CD4-positive, alpha-beta T cell treated with Interleukin-6 for 4 hours (primary cell): ENCODE measurements around the gene SMTNL2.
A peak's percentile ranks its signal among the peaks of the same experiment; 100 is the strongest.

Source experiments
- DNase-seq: peaks from one replicate; pipeline ENCODE4 v3.0.0-alpha.2; 2020; ENCODE audit warnings: mixed read lengths

The SMTNL2 gene

GRCh38 chr17:4584101-4584916 is at the start of gene SMTNL2:
SMTNL2 (plus strand) TSS chr17:4584529; CDS start chr17:4584606, 77 bp downstream.
- peak; percentile 22 for DNase-seq

- DNase-seq = no peak
Observed at GRCh38 chr17:4534928-4535666, 49.2 kb upstream of the SMTNL2 start.

- DNase-seq = no peak
Observed at GRCh38 chr17:4535667-4536258, 48.6 kb upstream of the SMTNL2 start.

- DNase-seq = no peak
Observed at GRCh38 chr17:4536259-4536741, 48.0 kb upstream of the SMTNL2 start.

GRCh38 chr17:4536742-4537411 is 47.5 kb upstream of the SMTNL2 start:
- DNase-seq = no peak

GRCh38 chr17:4537451-4538235 is 46.7 kb upstream of the SMTNL2 start:
- no peak for DNase-seq

GRCh38 chr17:4538236-4539002 is 45.9 kb upstream of the SMTNL2 start:
- no peak for DNase-seq

- no peak for DNase-seq
Observed at GRCh38 chr17:4539025-4539424, 45.3 kb upstream of the SMTNL2 start.

GRCh38 chr17:4539576-4540223 is 44.6 kb upstream of the SMTNL2 start:
- DNase-seq = no peak

- DNase-seq = no peak
Observed at GRCh38 chr17:4540224-4540651, 44.1 kb upstream of the SMTNL2 start.

- no peak for DNase-seq
Observed at GRCh38 chr17:4540687-4541327, 43.5 kb upstream of the SMTNL2 start.

- no peak for DNase-seq
Observed at GRCh38 chr17:4541328-4542002, 42.9 kb upstream of the SMTNL2 start.

GRCh38 chr17:4542003-4542725 is 42.2 kb upstream of the SMTNL2 start:
- DNase-seq = no peak

GRCh38 chr17:4542726-4543191 is 41.6 kb upstream of the SMTNL2 start:
- no peak for DNase-seq

- no peak for DNase-seq
Observed at GRCh38 chr17:4543557-4544026, 40.7 kb upstream of the SMTNL2 start.

GRCh38 chr17:4544135-4544950 is 40.0 kb upstream of the SMTNL2 start:
- no peak for DNase-seq

GRCh38 chr17:4544951-4545216 is 39.4 kb upstream of the SMTNL2 start:
- DNase-seq = no peak
